HG03432 (cell line): ENCODE data around the gene KIF17.

Source experiments
- ATAC-seq: cut with Tn5 transposase; IDR thresholded peaks from one replicate; pipeline ENCODE4 v1.9.1; 2021; ENCODE audit warnings: mild to moderate bottlenecking, moderate library complexity; ENCODE audit not compliant: unreplicated experiment

Gene KIF17

GRCh38 chr1:20632386-20632785, 85.4 kb downstream of the KIF17 start:
- ATAC-seq: no peak

GRCh38 chr1:20630729-20631128, 87.1 kb downstream of the KIF17 start:
- ATAC-seq: no peak

GRCh38 chr1:20626524-20626923, 91.3 kb downstream of the KIF17 start:
- ATAC-seq: no peak

GRCh38 chr1:20626098-20626427, 91.7 kb downstream of the KIF17 start:
- ATAC-seq: no peak

GRCh38 chr1:20625176-20626097, 92.4 kb downstream of the KIF17 start:
- ATAC-seq: no peak

- ATAC-seq: no peak
Measured at GRCh38 chr1:20624709-20625108, 93.1 kb downstream of the KIF17 start.

GRCh38 chr1:20621012-20621411, 96.8 kb downstream of the KIF17 start:
- no peak for ATAC-seq

- no peak for ATAC-seq
Measured at GRCh38 chr1:20619999-20620398, 97.8 kb downstream of the KIF17 start.

GRCh38 chr1:20618550-20618949, 99.3 kb downstream of the KIF17 start:
- no peak for ATAC-seq

GRCh38 chr1:20616847-20617487, 100.8 kb downstream of the KIF17 start:
- ATAC-seq: no peak

- no peak for ATAC-seq
Measured at GRCh38 chr1:20615946-20616846, 101.6 kb downstream of the KIF17 start.

GRCh38 chr1:20614131-20614579, 103.7 kb downstream of the KIF17 start:
- ATAC-seq: no peak
